Measurements from ENCODE around the gene TGFBR3.
A peak's percentile ranks its signal among the peaks of the same experiment; 100 is the strongest.

TGFBR3 gene

DNA sequence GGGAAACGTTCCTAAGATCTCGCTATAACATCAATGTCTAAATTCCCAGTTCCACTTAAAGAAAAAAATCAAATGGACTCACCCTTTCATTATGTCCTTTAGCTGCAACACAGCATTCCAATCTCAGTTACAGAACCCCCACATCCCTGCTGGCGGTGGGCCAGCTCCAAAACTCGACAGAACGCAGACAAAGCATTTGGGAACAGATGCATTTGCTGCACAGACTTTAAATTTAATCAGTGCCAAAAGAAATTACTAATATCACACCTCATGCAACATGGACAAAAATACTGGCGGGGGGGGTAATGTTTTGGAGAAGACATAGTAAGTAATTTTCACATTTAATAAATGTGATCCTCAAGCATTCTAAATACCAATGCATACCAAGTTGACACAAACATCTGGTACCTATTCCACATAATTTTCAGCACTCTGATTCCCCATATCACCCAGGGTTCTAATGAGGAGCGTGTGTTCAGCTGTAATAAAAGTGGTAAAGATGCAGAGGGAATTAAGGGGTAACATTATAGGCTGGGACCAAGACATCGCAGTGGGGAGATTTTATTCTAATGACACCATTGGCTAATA, 79.7 kb downstream of the TGFBR3 start:
- Histone ChIP-seq H3K4me3 (IDR thresholded peaks at IDR 0.05; ENCODE audit: insufficient read depth, low read depth, low read length) (no peak overlapping the region), H3K79me2 (ENCODE audit: insufficient read depth, low read depth) (no peaks in the 10 kb centered on the region), H3K4me2 (no peak overlapping the region), H3K36me3 (ENCODE audit: insufficient read depth) (no peaks in the 10 kb centered on the region), H3K9ac (no peak overlapping the region), H3K27ac (no peak overlapping the region), H3K4me1 (ENCODE audit: low read depth, poor library complexity, severe bottlenecking) (peaks cover 51% of the 10 kb centered on the region), H3K27me3 (ENCODE audit: insufficient read depth, low read depth) (no peaks in the 10 kb centered on the region), H2AFZ (ENCODE audit: low read depth) (no peak overlapping the region), H4K20me1 (ENCODE audit: insufficient read depth) (no peaks in the 10 kb centered on the region)
- TF ChIP-seq, protein P1, sequence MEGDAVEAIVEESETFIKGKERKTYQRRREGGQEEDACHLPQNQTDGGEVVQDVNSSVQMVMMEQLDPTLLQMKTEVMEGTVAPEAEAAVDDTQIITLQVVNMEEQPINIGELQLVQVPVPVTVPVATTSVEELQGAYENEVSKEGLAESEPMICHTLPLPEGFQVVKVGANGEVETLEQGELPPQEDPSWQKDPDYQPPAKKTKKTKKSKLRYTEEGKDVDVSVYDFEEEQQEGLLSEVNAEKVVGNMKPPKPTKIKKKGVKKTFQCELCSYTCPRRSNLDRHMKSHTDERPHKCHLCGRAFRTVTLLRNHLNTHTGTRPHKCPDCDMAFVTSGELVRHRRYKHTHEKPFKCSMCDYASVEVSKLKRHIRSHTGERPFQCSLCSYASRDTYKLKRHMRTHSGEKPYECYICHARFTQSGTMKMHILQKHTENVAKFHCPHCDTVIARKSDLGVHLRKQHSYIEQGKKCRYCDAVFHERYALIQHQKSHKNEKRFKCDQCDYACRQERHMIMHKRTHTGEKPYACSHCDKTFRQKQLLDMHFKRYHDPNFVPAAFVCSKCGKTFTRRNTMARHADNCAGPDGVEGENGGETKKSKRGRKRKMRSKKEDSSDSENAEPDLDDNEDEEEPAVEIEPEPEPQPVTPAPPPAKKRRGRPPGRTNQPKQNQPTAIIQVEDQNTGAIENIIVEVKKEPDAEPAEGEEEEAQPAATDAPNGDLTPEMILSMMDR (conservative IDR thresholded peaks at IDR 0.05; ENCODE audit: low read depth, low read length): no peak

DNA sequence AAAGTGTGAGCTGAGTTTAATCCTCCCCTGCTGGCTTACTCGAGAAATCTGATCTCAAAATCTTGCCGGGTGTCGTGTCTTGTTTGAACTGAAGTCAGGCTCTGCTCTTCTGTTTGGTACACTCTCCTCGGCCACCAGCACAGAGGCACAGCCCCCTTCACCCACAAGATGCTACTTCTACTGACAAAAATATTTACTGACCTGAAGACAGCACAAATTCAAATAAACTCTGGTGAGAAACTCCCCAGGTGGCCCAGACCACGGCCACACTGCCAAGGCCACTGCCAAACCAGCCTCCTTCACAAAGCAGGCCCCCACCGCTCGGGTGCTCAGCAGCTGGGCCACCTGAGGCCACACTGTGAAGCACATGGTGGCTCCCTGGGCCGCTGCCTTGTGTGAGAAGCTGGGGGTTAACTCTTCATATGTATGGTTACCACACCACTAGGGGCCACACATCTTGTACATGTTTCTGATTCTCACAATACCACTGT, 80.6 kb downstream of the TGFBR3 start:
- Histone ChIP-seq H3K79me2 (ENCODE audit: insufficient read depth, low read depth) (no peaks in the 10 kb centered on the region), H3K27ac (peak overlapping the region; percentile 84), H3K36me3 (ENCODE audit: insufficient read depth) (no peaks in the 10 kb centered on the region), H4K20me1 (ENCODE audit: insufficient read depth) (no peaks in the 10 kb centered on the region), H2AFZ (ENCODE audit: low read depth) (peak overlapping the region; percentile 38; the same call in 1 of the 2 replicates), H3K9ac (peak overlapping the region; percentile 20; the same call in 1 of the 2 replicates), H3K4me1 (ENCODE audit: low read depth, poor library complexity, severe bottlenecking) (peaks cover 51% of the 10 kb centered on the region), H3K27me3 (ENCODE audit: insufficient read depth, low read depth) (no peaks in the 10 kb centered on the region), H3K4me2 (peak overlapping the region; percentile 22; the same call in 1 of the 2 replicates), H3K4me3 (IDR thresholded peaks at IDR 0.05; ENCODE audit: insufficient read depth, low read depth, low read length) (peak overlapping the region; percentile 27)
- TF ChIP-seq, protein P1 (conservative IDR thresholded peaks at IDR 0.05; ENCODE audit: low read depth, low read length): no peak

- Histone ChIP-seq H3K4me2 (peak overlapping the region; percentile 36), H4K20me1 (ENCODE audit: insufficient read depth) (no peaks in the 10 kb centered on the region), H3K36me3 (ENCODE audit: insufficient read depth) (no peaks in the 10 kb centered on the region), H3K79me2 (ENCODE audit: insufficient read depth, low read depth) (no peaks in the 10 kb centered on the region), H3K27ac (peak overlapping the region; percentile 84), H3K4me1 (ENCODE audit: low read depth, poor library complexity, severe bottlenecking) (peaks cover 47% of the 10 kb centered on the region), H2AFZ (ENCODE audit: low read depth) (peak overlapping the region; percentile 55; the same call in 1 of the 2 replicates), H3K27me3 (ENCODE audit: insufficient read depth, low read depth) (no peaks in the 10 kb centered on the region), H3K4me3 (IDR thresholded peaks at IDR 0.05; ENCODE audit: insufficient read depth, low read depth, low read length) (peak overlapping the region; percentile 27), H3K9ac (peak overlapping the region; percentile 59; the same call in 1 of the 2 replicates)
- TF ChIP-seq, protein P1 (conservative IDR thresholded peaks at IDR 0.05; ENCODE audit: low read depth, low read length): no peak
Measured at GRCh38 chr1:91804546-91805023, 81.4 kb downstream of the TGFBR3 start.

DNA sequence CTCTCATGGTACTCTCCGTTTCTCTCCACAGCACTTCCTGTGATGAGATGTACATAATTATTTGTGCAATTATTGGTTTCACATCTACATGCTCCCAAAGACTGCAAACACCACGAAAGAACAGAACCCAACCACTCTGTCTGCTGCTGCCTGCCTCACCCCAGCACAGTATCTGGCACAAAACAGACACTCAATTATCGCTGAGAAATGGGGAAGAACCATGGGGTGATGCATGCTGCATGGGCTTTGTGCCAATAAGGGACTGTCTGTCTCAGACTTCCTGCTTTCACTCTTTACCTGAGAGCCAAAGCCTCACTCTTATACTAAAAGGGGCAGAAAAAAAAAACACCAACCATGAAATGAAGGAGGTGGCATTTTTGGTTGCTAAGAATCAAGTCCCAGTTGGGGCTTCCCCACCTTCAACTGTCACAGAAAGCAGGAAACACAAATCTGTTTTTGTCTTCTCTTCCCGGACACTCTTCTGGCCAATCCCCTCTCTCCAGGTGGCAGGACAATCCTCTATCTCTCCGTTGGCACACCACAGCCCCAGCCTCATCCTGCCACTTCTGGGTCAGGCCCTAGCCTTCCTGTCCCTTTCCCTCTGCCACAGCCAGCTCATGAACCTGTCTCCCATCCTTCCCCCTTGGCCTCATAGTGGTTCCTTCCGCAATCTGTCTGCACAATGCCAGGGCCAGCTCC, 82.0 kb downstream of the TGFBR3 start:
- H3K27ac ChIP-seq: peak overlapping the region; percentile 84
- H3K9ac ChIP-seq: peak overlapping the region; percentile 59; the same call in 1 of the 2 replicates
- no peaks in the 10 kb centered on the region for H3K79me2 ChIP-seq (ENCODE audit: insufficient read depth, low read depth)
- peak overlapping the region; percentile 27 for H3K4me3 ChIP-seq (IDR thresholded peaks at IDR 0.05; ENCODE audit: insufficient read depth, low read depth, low read length)
- H3K4me1 ChIP-seq (ENCODE audit: low read depth, poor library complexity, severe bottlenecking): peaks cover 41% of the 10 kb centered on the region
- H3K36me3 ChIP-seq (ENCODE audit: insufficient read depth): no peaks in the 10 kb centered on the region
- H2AFZ ChIP-seq (ENCODE audit: low read depth): peak overlapping the region; percentile 55
- peak overlapping the region; percentile 36 for H3K4me2 ChIP-seq
- no peaks in the 10 kb centered on the region for H3K27me3 ChIP-seq (ENCODE audit: insufficient read depth, low read depth)
- H4K20me1 ChIP-seq (ENCODE audit: insufficient read depth): no peaks in the 10 kb centered on the region
- TF ChIP-seq, protein P1 (conservative IDR thresholded peaks at IDR 0.05; ENCODE audit: low read depth, low read length): no peak
